Activated B cell treated with CpG ODN at 0.5 μM for 24 hours (primary cell): Measurements from ENCODE around the gene CNDP1. TPM values are rescaled to one million over a fixed set of nuclear protein-coding genes. Genes with fewer than 3 reads are reported as not detected.

ENCODE experiments used
- ATAC-seq: fragments of 200-7000 bp; cut with Tn5 transposase; one replicate; pipeline ENCODE4 v1.10.0; 2021; ENCODE audit warnings: low read depth, mild to moderate bottlenecking, moderate library complexity
- CTCF ChIA-PET: fragments of 350-600 bp; sonication (Branson Sonifier 250); formaldehyde crosslinking; loops from one replicate; lab custom pipeline; 2021; ENCODE audit warnings: antibody characterized with exemption; lab: Charles Lee
- POLR2A ChIA-PET: fragments of 350-600 bp; sonication (Branson Sonifier 250); formaldehyde crosslinking; loops from one replicate; lab custom pipeline; 2021; ENCODE audit warnings: antibody characterized with exemption; lab: Charles Lee
- DNase-seq: peaks from one replicate; pipeline ENCODE4 v3.0.0; 2022
- H3K27ac Mint-ChIP-seq: one replicate; pipeline ENCODE4 v1.8.0; 2020; ENCODE audit warnings: mixed read lengths
- H3K27me3 Mint-ChIP-seq: one replicate; pipeline ENCODE4 v1.8.0; 2021; ENCODE audit warnings: mixed read lengths
- H3K36me3 Mint-ChIP-seq: one replicate; pipeline ENCODE4 v1.8.0; 2021; ENCODE audit warnings: low read depth, mixed read lengths
- H3K4me1 Mint-ChIP-seq: one replicate; pipeline ENCODE4 v1.8.0; 2021; ENCODE audit warnings: mixed read lengths
- H3K4me3 Mint-ChIP-seq: one replicate; pipeline ENCODE4 v1.8.0; 2020; ENCODE audit warnings: mild to moderate bottlenecking, mixed read lengths
- H3K9me3 Mint-ChIP-seq: one replicate; pipeline ENCODE4 v1.8.0; 2020; ENCODE audit warnings: mixed read lengths
- intact Hi-C: fragments of 100-400 bp; cut with micrococcal nuclease; formaldehyde crosslinking; loops from one replicate; pipeline ENCODE4 v1.15.1; 2024
- total RNA-seq: library from RNA; stranded (reverse); gene quantifications from 2 replicates; pipeline ENCODE4 v1.2.3, GENCODE V29; 2022
- TF ChIP-seq, protein P1 (sequence below): fragments of 200-600 bp; IDR thresholded peaks from one replicate; pipeline ENCODE4 v1.8.0; 2022; ENCODE audit warnings: antibody characterized with exemption, mild to moderate bottlenecking

The CNDP1 gene
- total RNA-seq, 1 donor from 2014 or later: 0.33 TPM

DNA sequence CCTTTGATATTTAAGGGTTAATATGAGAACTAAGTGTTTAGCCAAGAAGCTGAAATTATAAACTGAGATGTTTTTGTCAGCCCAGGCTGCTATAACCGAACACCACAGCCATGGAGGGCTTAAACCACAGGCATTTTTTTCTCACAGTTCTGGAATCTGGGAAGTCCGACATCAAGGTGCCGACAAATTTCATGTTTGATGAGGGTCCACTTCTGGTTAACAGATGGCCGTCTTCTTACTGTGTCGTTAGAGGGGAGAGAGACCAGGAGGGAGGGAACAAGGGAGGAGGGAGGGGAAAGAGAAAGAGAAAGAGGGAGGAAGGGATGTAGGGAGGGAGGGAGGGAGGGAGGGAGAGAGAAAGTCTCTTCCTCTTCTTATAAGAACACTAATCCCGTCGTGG, 44.6 kb upstream of the CNDP1 start:
- no peak for DNase-seq
- H3K27me3 Mint-ChIP-seq: peaks cover 7% of the 10 kb centered on the region
- TF ChIP-seq, protein P1, sequence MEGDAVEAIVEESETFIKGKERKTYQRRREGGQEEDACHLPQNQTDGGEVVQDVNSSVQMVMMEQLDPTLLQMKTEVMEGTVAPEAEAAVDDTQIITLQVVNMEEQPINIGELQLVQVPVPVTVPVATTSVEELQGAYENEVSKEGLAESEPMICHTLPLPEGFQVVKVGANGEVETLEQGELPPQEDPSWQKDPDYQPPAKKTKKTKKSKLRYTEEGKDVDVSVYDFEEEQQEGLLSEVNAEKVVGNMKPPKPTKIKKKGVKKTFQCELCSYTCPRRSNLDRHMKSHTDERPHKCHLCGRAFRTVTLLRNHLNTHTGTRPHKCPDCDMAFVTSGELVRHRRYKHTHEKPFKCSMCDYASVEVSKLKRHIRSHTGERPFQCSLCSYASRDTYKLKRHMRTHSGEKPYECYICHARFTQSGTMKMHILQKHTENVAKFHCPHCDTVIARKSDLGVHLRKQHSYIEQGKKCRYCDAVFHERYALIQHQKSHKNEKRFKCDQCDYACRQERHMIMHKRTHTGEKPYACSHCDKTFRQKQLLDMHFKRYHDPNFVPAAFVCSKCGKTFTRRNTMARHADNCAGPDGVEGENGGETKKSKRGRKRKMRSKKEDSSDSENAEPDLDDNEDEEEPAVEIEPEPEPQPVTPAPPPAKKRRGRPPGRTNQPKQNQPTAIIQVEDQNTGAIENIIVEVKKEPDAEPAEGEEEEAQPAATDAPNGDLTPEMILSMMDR: no peak
- H3K4me1 Mint-ChIP-seq: peaks cover 5% of the 10 kb centered on the region
- ChIA-PET CTCF (no interaction called here), POLR2A (no interaction called here)
- no peak overlapping the region for H3K4me3 Mint-ChIP-seq
- H3K27ac Mint-ChIP-seq: no peak overlapping the region
- no peaks in the 10 kb centered on the region for H3K9me3 Mint-ChIP-seq
- ATAC-seq: no peak
- intact Hi-C loops: loop anchor here (5.0 to 10.0 kb wide), 2 partner anchors 82 to 1725 kb away; no protein-coding TSS in a partner anchor
- H3K36me3 Mint-ChIP-seq: no peaks in the 10 kb centered on the region

DNA sequence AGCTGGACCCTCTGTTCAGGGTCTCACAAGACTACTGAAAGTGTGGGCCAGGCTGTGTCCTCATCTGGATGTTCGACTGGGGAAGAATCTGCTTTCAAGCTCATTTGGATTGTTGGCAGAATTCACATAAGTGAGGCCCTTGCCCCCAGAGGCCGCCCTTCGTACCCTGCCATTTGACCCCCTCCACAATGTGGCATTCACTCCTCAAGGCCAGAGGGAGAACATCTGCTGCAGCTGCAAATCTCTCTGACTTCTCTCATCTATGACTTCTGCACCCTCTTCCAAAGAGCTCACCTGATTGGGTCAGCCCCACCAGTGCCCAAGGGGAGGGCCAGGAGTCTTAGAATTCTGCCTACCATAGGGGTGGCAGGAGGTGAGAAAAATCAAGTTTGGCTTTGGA, 42.0 kb upstream of the CNDP1 start:
- intact Hi-C loops: loop anchor here (5.0 to 10.0 kb wide), 2 partner anchors 85 to 1727 kb away; no protein-coding TSS in a partner anchor
- Mint-ChIP-seq H3K27me3 (peaks cover 4% of the 10 kb centered on the region), H3K36me3 (peaks cover 5% of the 10 kb centered on the region), H3K27ac (no peak overlapping the region), H3K4me3 (no peak overlapping the region), H3K4me1 (peaks cover 14% of the 10 kb centered on the region), H3K9me3 (no peaks in the 10 kb centered on the region)
- DNase-seq: no peak
- TF ChIP-seq, protein P1: no peak
- POLR2A ChIA-PET: no interaction called here
- ATAC-seq: no peak
- CTCF ChIA-PET: interaction anchor here (2.0 to 2.6 kb wide), 3 partner anchors 139 to 452 kb away, joined by 4 to 25 read pairs (median 11); no protein-coding TSS in a partner anchor

- intact Hi-C loops: loop anchor here (1.0 to 10.0 kb wide), 4 partner anchors 86 to 1729 kb away; no protein-coding TSS in a partner anchor
- TF ChIP-seq, protein P1: no peak
These were observed 40.6 kb upstream of the CNDP1 start for GRCh38 chr18:74493689-74494088.

DNA sequence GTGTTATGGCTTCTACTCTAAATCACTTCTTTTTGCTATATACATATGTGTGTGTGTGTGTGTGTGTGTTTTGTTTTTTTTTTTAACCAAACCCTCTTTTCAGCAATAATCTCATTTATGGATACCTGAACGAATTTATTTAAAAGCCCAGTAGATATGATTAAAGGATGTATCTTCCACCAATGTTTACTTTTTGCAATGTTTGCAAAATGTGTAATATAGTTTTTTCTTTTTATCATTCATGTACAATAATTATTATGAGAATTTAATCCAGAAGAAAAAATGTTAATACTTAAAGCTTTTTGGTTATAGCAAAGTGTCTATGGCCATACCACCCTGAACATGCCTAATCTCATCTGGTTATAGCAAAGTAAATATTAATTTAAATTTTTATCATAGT, 39.8 kb upstream of the CNDP1 start:
- Mint-ChIP-seq H3K4me1 (peaks cover 36% of the 10 kb centered on the region), H3K27me3 (peaks cover 2% of the 10 kb centered on the region), H3K27ac (no peak overlapping the region), H3K36me3 (peaks cover 8% of the 10 kb centered on the region), H3K4me3 (peak overlapping the region; percentile 56), H3K9me3 (no peaks in the 10 kb centered on the region)
- ATAC-seq (no peak), DNase-seq (no peak)
- ChIA-PET CTCF (interaction anchor here (1.6 to 3.0 kb wide), 3 partner anchors 57 to 152 kb away, joined by 3 to 11 read pairs (median 11); no protein-coding TSS in a partner anchor), POLR2A (interaction anchor here (0.7 kb wide), 1 partner anchor 9 kb away, joined by 6 read pairs; no protein-coding TSS in a partner anchor)
- TF ChIP-seq, protein P1: no peak
- intact Hi-C loops: loop anchor here (5.0 to 10.0 kb wide), 2 partner anchors 87 to 1730 kb away; no protein-coding TSS in a partner anchor

More at GRCh38 chr18:74493689-74494088, 40.6 kb upstream of the CNDP1 start:
- POLR2A ChIA-PET: interaction anchor here (0.9 kb wide), 1 partner anchor 104 kb away, joined by 3 read pairs; no protein-coding TSS in a partner anchor
- no peaks in the 10 kb centered on the region for H3K9me3 Mint-ChIP-seq
- ATAC-seq: no peak
- DNase-seq: no peak
- peaks cover 4% of the 10 kb centered on the region for H3K27me3 Mint-ChIP-seq
- H3K4me1 Mint-ChIP-seq: peaks cover 28% of the 10 kb centered on the region
- CTCF ChIA-PET: interaction anchor here (1.1 to 3.0 kb wide), 10 partner anchors 58 to 453 kb away, joined by 3 to 25 read pairs (median 4); no protein-coding TSS in a partner anchor
- no peak overlapping the region for H3K27ac Mint-ChIP-seq
- no peak overlapping the region for H3K4me3 Mint-ChIP-seq
- H3K36me3 Mint-ChIP-seq: peaks cover 5% of the 10 kb centered on the region
